22Rv1 (cell line): ENCODE measurements around the gene RNF180.
A peak's percentile ranks its signal among the peaks of the same experiment; 100 is the strongest.

Experiments used
- H3K27ac ChIP-seq: fragments of 450-650 bp; 2 replicates; pipeline ENCODE4 v1.5.1; 2017
- CTCF ChIP-seq: fragments of 450-650 bp; IDR thresholded peaks from 2 replicates; pipeline ENCODE4 v1.5.1; 2017; ENCODE audit warnings: mild to moderate bottlenecking
- ZFX ChIP-seq: fragments of 450-650 bp; IDR thresholded peaks from 2 replicates; pipeline ENCODE4 v1.6.1; 2017; ENCODE audit warnings: antibody characterized with exemption, borderline replicate concordance

Gene RNF180

GRCh38 chr5:64199425-64199824, 33.8 kb downstream of the RNF180 start:
- no peak overlapping the region for H3K27ac ChIP-seq
- TF ChIP-seq ZFX (no peak), CTCF (no peak)

- H3K27ac ChIP-seq = no peak overlapping the region
- TF ChIP-seq CTCF = no peak
- no peak for TF ChIP-seq ZFX
These were observed 36.4 kb downstream of the RNF180 start for GRCh38 chr5:64201996-64202395.

DNA sequence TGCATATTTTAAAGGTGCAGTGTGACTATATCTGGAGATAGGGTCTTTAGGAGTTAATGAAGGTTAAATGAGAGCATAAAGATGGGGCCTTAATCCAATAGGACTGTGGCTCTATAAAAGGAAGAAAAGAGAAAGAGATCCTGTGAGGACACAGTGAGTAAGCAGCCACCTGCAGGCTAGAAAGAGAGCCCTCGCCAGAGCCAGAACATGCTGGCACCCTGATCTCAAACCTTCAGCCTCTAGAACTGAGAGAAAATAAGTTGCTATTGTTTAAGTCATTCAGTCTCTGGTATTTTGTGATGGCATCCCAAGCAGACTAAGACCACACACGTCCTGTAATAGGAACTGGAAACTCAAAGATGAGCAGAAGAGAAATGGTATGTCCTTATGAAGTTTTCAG, 41.0 kb downstream of the RNF180 start:
- H3K27ac ChIP-seq = no peak overlapping the region

GRCh38 chr5:64207978-64208377, 42.3 kb downstream of the RNF180 start:
- TF ChIP-seq ZFX = no peak
- TF ChIP-seq CTCF = peak; percentile 51
- no peak overlapping the region for H3K27ac ChIP-seq

More for the DNA sequence above, 41.0 kb downstream of the RNF180 start:
- TF ChIP-seq CTCF (no peak), ZFX (no peak)

DNA sequence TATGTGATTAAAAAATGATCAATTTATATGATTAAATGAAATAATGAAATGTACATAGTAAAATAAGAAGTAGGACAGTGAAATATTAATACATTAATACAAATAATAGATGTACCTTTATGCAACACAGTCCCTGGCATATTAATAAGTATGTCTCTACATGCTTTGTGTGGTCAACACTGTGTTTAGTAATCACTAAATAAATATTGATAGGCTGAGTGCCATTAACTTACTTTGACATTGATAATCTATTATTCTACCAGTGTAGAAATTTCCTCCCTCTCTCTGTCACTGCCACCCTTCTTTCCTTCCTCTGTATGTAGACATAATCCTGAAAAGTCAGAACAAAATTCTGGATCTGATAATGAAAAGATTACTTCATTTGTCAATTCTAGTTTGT, 43.7 kb downstream of the RNF180 start:
- no peak for TF ChIP-seq ZFX
- TF ChIP-seq CTCF = no peak
- no peak overlapping the region for H3K27ac ChIP-seq

DNA sequence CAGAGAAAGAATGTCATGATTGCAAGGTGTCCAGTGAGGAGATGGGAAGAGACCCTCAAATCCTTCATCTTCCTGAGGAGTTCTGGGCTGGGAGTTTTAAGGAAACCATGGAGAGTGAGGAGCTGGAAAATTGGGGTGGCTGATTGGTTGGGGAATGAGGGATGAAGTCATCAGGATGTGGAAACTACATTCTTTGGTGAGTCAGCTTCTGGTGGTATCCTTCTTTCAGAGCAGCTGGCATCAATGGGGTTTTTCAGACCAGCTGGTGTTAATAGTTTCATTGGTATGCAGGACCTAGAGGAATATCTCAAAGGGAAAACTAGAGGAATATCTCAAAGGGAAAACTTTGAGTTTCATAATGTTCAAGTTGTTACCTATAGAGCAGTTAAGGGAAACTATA, 45.2 kb downstream of the RNF180 start:
- TF ChIP-seq CTCF (no peak), ZFX (no peak)
- no peak overlapping the region for H3K27ac ChIP-seq

GRCh38 chr5:64213011-64213410, 47.4 kb downstream of the RNF180 start:
- no peak for TF ChIP-seq CTCF
- no peak for TF ChIP-seq ZFX
- no peak overlapping the region for H3K27ac ChIP-seq
